Measurements from ENCODE around the gene UCKL1.

The UCKL1 gene

GRCh38 chr20:63937596-63937995 lies 18.6 kb downstream of the UCKL1 start:
- peaks cover 15% of the 10 kb centered on the region for H4K20me1 ChIP-seq (ENCODE audit: insufficient read depth, low read length, poor library complexity, severe bottlenecking)
- H3K4me1 ChIP-seq (ENCODE audit: insufficient read depth, low read length, poor library complexity, severe bottlenecking) = no peaks in the 10 kb centered on the region
- H3K9ac ChIP-seq (ENCODE audit: low read depth, low read length, poor library complexity, severe bottlenecking) = no peak overlapping the region
- H3F3A ChIP-seq (ENCODE audit: low read depth) = no peaks in the 10 kb centered on the region; the same call in 1 of the 2 replicates
- no peaks in the 10 kb centered on the region for H3K9me2 ChIP-seq (replicated peaks; ENCODE audit: low read depth, low read length)
- no peaks in the 10 kb centered on the region for H3K79me2 ChIP-seq (ENCODE audit: insufficient read depth, low read length)
- H3K9me3 ChIP-seq (ENCODE audit: insufficient read depth, low read depth, low read length) = no peaks in the 10 kb centered on the region
- no peak overlapping the region for H3K4me2 ChIP-seq (ENCODE audit: low read depth, low read length, poor library complexity, severe bottlenecking)
- TF ChIP-seq CTCF (conservative IDR thresholded peaks at IDR 0.05; ENCODE audit: low read length) = no peak
- H3K36me3 ChIP-seq (ENCODE audit: insufficient read depth, low read length) = peaks cover 55% of the 10 kb centered on the region; the same call in 1 of the 2 replicates
- H3K4me3 ChIP-seq (ENCODE audit: low read length, poor library complexity, severe bottlenecking) = no peak overlapping the region
- no peak overlapping the region for H2AFZ ChIP-seq (ENCODE audit: low read length)
- no peaks in the 10 kb centered on the region for H3K27me3 ChIP-seq (ENCODE audit: insufficient read depth, low read length, poor library complexity, severe bottlenecking)

GRCh38 chr20:63935447-63935846 lies 20.8 kb downstream of the UCKL1 start:
- H3K79me2 ChIP-seq (ENCODE audit: insufficient read depth, low read length) = no peaks in the 10 kb centered on the region
- TF ChIP-seq CTCF (conservative IDR thresholded peaks at IDR 0.05; ENCODE audit: low read length) = no peak
- TF ChIP-seq EZH2phosphoT487 (IDR thresholded peaks at IDR 0.05; ENCODE audit: borderline replicate concordance) = no peak

GRCh38 chr20:63934271-63935068 lies 21.7 kb downstream of the UCKL1 start:
- Histone ChIP-seq H4K20me1 (ENCODE audit: insufficient read depth, low read length, poor library complexity, severe bottlenecking) (peaks cover 8% of the 10 kb centered on the region), H3F3A (ENCODE audit: low read depth) (no peaks in the 10 kb centered on the region; the same call in 1 of the 2 replicates), H3K4me2 (ENCODE audit: low read depth, low read length, poor library complexity, severe bottlenecking) (no peak overlapping the region), H3K36me3 (ENCODE audit: insufficient read depth, low read length) (peaks cover 63% of the 10 kb centered on the region; the same call in 1 of the 2 replicates), H3K9me2 (replicated peaks; ENCODE audit: low read depth, low read length) (no peaks in the 10 kb centered on the region), H3K79me2 (ENCODE audit: insufficient read depth, low read length) (no peaks in the 10 kb centered on the region), H3K4me3 (ENCODE audit: low read length, poor library complexity, severe bottlenecking) (no peak overlapping the region), H3K4me1 (ENCODE audit: insufficient read depth, low read length, poor library complexity, severe bottlenecking) (no peaks in the 10 kb centered on the region), H3K27me3 (ENCODE audit: insufficient read depth, low read length, poor library complexity, severe bottlenecking) (no peaks in the 10 kb centered on the region), H3K9ac (ENCODE audit: low read depth, low read length, poor library complexity, severe bottlenecking) (no peak overlapping the region), H3K9me3 (ENCODE audit: insufficient read depth, low read depth, low read length) (no peaks in the 10 kb centered on the region), H2AFZ (ENCODE audit: low read length) (no peak overlapping the region)
- peak; percentile 53 for TF ChIP-seq CTCF (conservative IDR thresholded peaks at IDR 0.05; ENCODE audit: low read length)
- TF ChIP-seq EZH2phosphoT487 (IDR thresholded peaks at IDR 0.05; ENCODE audit: borderline replicate concordance) = no peak

More at GRCh38 chr20:63935447-63935846, 20.8 kb downstream of the UCKL1 start:
- H4K20me1 ChIP-seq (ENCODE audit: insufficient read depth, low read length, poor library complexity, severe bottlenecking) = peaks cover 8% of the 10 kb centered on the region
- no peaks in the 10 kb centered on the region for H3K9me2 ChIP-seq (replicated peaks; ENCODE audit: low read depth, low read length)
- H3K9me3 ChIP-seq (ENCODE audit: insufficient read depth, low read depth, low read length) = no peaks in the 10 kb centered on the region
- H3K9ac ChIP-seq (ENCODE audit: low read depth, low read length, poor library complexity, severe bottlenecking) = no peak overlapping the region
- no peak overlapping the region for H2AFZ ChIP-seq (ENCODE audit: low read length)
- no peak overlapping the region for H3K4me3 ChIP-seq (ENCODE audit: low read length, poor library complexity, severe bottlenecking)
- H3K4me2 ChIP-seq (ENCODE audit: low read depth, low read length, poor library complexity, severe bottlenecking) = no peak overlapping the region
- peaks cover 62% of the 10 kb centered on the region; the same call in 1 of the 2 replicates for H3K36me3 ChIP-seq (ENCODE audit: insufficient read depth, low read length)
- no peaks in the 10 kb centered on the region for H3K27me3 ChIP-seq (ENCODE audit: insufficient read depth, low read length, poor library complexity, severe bottlenecking)
- no peaks in the 10 kb centered on the region; the same call in 1 of the 2 replicates for H3F3A ChIP-seq (ENCODE audit: low read depth)
- no peaks in the 10 kb centered on the region for H3K4me1 ChIP-seq (ENCODE audit: insufficient read depth, low read length, poor library complexity, severe bottlenecking)
